ENCODE data around the gene LAMB4. TPM values are rescaled to one million over a fixed set of nuclear protein-coding genes. Genes with fewer than 3 reads are reported as not detected.
"Not testable (repeated sequence)": the region's sequence is repeated elsewhere in the genome, so short reads cannot be mapped to it uniquely, and the experiment has no call there.

LAMB4 gene
- total RNA-seq, 1 donor from 2014 or later, result 0.10 TPM

DNA sequence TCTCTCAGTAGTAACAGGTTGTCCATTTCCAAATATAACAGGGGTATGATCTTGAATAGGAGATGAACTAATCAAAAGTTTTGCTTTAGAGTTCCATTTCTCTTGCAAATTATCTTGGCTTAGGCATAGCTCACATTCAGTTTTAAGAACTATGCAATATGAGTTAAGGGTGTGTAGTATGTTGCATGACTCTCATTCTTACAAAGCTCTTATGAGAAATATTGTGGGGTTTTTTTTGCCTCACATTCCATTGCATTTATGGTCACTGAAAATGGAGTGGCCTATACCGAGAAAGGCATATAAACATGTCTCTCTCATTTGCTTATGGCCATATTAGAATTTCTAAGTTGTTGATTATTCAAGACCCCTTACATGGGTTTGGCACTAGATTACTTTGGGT is 78.7 kb downstream of the LAMB4 start:
- no peak for DNase-seq (ENCODE audit: low spot score)

DNA sequence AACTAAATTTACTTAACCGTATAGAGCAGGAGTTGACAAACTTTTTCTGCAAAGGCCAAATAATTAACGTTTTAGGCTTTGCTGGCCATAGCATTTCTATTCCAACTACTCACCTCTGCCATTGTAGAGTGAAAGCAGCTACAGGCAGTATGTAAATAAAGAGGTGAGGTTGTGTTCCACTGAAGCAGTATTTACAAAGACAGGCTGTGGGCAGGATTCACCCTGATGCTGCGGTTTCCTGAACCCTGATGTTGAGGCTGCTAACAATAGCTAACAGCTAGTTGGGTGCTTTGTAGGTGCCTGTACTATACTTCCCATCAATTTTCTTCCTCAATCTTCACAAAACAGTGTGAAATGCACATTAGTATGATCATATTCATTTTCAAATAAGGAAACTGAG is 80.2 kb downstream of the LAMB4 start:
- DNase-seq (ENCODE audit: low spot score), result no peak

DNA sequence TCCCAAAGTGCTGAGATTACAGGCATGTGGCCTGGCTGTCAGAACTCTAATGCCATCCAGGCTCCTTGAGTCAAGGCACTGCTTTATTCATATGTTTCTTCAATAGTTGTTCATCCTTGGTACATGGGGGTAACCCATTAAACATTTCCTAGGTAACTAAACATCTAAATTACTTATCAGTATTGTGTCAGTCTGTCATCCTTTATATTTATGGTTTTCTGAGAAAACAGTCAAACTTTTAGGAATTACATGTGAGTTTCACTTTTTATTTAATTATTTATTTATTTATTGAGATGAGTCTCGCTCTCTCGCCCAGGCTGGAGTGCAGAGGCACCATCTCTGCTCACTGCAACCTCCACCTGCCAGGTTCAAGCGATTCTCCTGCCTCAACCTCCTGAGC is 81.7 kb downstream of the LAMB4 start:
- no peak for DNase-seq (ENCODE audit: low spot score)

DNA sequence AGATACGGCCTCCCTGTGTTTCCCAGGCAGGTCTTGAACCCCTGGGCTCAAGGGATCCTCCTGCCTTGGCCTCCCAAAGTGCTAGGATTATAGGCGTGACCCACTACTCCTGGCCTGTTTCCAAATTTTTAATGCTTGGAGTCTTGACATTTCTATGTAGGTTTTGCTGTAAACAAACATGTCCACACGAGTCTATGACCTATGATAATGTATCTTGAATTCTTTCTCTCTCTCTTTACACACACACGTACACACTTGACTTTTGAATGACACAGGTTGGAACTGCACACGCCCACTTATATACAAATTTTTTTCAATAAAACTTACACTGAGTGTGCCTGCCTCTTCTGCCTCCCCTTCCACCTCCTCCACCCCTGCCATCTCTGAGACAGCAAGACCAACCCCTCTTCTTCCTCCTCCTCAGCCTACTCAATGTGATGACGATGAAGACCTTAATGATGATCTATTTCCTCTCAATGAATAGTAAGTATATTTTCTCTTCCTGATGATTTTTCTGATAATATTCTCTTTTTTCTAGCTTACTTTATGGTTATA is 83.1 kb downstream of the LAMB4 start:
- no peak for DNase-seq (ENCODE audit: low spot score)

DNA sequence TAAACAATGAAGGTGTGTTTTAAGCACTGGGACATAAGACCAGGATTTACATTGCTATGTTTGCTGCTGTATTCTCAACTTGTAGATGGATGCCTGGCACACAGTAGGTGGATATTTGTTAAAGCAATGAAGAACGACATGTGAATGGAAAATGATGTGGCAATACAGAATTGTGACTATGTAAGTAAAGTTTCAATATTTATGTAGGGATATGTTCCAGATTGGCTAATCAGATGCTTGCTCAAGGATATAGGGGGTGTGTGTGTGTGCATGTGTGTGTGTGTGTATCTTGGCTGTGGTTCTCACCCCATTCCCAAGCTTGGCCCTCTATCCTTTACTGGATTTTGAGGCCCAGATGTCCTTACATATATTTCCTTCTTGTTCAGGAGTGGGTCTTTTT is 84.5 kb downstream of the LAMB4 start:
- DNase-seq (ENCODE audit: low spot score), result no peak

DNA sequence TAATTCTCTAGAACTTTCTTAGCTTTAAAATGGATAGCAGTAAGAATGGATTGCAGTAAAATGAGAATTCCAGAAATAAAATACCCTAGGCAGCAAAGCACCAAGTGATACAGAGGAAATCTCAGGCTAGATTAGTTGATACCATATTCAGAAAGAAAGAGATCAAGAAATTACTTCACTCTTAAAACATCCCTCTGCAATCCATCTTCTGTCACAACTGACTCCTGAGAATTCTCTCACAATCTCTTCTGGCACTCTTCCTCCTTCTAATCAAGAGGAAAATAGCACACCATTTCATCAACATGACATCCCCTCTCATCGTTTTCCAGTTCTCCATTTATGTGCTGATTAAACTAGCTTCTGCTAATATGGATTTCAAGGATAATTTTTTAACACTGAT is 85.0 kb downstream of the LAMB4 start:
- DNase-seq (ENCODE audit: low spot score), result no peak

DNA sequence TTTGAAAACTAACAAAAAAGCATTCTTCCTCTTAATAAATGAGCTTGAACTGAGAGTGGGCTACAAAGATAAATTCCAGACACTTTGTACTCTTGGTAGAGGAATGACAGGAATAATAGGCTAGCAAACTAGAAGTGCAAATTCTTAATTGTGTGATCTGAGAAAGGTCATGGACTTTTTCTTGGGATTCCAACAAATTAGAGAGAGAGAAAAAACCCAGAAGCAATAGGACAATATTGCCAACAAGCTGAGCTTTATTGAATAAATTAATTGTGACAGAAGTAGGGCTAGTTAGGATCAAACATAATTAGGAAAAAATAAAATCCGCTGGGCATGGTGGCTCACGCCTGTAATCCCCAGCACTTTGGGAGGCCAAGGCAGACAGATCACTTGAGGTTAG is 85.8 kb downstream of the LAMB4 start:
- no peak for DNase-seq (ENCODE audit: low spot score)

DNA sequence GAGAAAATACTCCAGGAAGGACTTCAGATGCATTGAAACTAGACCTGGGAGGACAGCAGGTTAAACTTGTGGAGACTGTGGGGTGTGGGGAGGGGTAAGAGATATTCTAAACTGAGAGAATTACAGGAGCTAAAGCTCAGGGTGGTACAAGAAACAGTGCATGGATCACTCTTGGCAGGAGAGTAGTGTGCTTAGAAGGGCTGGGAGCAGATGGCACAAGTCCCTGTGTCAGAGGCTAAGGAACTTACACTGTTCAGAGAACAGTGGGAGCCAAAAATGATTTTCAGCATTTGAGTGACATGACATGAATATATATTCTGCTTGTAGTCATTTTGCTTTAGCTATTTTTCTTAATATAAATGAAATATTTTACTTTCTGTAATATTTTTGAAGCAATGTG is 91.2 kb downstream of the LAMB4 start:
- no peak for DNase-seq (ENCODE audit: low spot score)

DNA sequence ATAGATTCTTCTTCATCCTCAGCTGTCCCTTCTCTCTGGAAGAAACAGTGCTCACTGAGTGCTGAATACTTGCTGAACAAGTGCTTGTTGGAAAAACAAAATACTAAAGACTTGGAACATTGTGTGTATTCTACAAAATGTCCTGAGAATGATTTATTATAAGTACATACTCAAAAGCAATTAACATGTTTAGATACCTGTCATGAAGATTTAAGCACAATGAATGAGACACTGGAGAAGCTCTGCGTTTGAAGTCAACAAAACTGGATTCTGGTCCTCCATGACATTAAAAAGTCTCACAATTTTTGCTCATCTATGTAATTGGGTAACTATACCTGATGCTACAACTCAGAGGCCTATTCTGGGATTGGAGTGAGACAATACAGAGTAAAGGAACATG is 92.4 kb downstream of the LAMB4 start:
- DNase-seq (ENCODE audit: low spot score), result no peak

DNA sequence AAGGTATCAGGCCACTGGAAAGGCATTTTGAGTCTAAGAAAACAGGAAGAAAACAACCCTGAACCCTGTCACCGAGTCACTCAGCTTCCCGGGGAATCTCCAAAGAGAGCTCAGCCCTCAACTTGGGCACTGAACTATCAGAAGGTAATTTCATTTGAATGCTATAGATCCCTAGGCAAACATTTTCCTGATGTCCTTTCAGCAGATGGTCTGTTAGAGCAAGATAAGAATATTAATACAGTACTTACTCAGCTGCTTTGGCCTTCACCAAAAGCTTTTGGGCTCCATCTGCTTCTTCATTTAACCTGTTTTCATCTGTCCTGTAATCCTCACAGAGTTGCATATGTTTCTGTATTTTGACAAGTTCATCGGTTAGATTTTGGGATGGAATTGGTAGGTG is 93.0 kb downstream of the LAMB4 start:
- no peak for DNase-seq (ENCODE audit: low spot score)

DNA sequence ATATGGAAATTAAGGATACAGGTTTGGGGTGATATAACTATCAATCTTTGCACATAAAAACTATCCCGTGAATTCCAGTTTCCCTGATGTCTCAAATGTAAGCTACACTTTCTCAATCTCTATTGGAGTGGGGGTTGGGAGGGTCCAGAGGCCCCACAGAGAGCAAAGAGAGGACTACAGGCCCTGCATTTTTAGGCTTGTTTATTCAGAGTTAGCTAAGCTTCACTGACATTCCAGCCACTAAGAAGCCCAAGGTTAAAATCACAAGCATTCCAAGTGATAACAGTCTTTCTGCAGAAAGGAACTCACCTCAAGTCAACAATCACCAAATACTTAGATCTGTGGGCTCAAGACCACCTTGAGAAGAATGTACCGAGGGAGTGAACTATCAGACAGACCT is 95.6 kb downstream of the LAMB4 start:
- no peak for DNase-seq (ENCODE audit: low spot score)

DNA sequence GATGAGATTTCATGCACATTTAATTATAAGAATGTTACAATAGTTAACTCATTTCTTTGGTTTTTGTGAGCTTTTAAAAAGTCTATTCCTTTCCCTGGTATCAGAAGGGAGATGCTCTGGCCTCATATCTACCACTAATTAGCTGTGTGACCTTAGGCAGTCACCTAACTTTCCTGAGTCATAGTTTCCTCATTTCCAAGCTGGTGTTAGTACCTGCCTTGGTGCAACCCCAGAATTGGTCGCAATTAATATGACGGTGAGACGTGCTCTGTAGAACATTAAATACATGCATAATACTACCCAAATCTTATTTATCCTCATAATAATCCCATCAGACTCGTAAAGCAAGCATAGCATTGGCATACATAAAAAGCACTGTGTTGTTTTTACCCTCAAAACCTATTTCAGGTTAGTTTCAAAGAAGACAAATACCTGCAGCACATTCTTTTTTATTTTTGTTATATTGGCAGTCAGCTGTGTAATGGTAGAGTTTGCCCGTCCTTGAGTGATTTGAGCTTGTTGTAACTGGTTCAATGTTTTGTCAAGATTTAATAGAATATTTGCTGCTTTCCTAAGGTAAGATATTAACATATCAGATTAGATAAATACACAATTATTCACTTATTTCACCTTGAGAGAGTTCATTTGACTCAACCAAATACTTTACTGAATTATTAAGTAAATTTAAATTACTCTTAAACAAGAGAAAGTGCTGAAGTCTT is 96.2 kb downstream of the LAMB4 start:
- DNase-seq (ENCODE audit: low spot score), result no peak

DNA sequence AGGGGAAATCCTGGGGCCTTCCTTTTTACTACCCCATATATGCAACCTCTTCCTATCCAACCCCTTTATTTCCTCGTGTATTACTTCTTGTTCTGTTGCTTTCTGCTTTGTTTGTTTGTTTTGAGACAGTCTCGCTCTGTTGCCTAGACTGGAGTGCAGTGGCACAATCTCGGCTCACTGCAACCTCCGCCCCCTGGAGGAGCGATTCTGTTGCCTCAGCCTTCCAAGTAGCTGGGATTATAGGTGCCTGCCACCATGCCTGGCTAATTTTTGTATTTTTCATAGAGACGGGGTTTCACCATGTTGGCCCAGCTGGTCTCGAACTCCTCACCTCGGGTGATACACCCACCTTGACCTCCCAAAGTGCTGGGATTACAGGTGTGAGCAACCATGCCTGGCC is 96.9 kb downstream of the LAMB4 start:
- DNase-seq (ENCODE audit: low spot score), result not testable (repeated sequence)

DNA sequence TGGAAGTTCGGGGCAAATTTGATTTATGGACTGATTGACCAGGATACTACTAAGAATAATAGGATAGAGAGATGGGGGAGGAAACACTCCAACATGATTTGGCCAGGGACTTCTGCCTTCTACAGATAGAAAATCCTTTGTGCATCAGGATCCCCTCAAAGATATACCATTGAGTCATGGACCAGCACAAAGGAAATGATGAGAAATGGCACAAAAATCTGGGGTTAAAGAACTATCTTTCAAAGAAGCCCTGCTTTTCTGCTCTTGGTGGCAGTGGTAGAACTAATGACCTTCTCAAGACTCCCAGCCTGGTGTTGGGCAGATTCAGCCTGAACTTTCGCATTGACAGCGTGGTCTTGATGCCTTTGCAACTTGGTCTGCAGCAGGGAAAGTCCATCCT is 99.6 kb downstream of the LAMB4 start:
- no peak for DNase-seq (ENCODE audit: low spot score)

DNA sequence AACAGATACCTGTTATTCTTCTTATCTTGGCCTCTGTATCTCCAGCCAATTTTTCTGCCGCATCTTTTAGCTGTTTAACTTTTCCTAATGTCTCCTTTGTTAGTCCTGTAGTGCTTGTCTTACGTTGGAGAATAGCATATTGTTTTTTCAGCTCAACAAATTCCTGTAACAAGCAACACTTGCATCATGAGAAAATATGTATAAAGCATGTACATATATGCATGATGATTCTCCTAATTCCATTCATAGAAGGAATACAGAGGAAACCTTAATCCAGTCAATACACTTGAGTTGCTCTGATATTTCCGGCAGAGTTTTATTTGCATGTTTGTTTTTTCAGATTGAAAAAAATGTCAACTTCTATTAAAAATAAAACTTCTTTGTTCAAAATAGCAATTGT is 101.1 kb downstream of the LAMB4 start:
- DNase-seq (ENCODE audit: low spot score), result no peak

DNA sequence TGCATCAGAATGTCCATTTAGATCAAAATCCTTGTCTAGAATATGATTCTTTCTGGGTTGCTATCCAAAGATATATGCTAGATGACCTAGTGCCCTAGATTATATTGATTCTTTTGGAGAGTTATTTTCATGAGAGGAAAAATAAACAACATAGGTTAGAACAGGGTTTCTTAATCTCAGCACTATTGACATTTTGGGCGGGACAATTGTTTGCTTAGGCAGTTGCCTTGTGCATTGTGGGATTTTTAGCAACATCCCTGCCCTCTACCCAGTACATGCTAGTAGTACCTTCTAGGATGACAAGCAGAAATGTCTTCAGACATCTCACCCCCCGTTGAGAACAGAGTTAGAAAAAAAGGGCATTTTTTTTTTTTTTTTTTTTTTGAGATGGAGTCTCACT is 102.0 kb downstream of the LAMB4 start:
- no peak for DNase-seq (ENCODE audit: low spot score)

DNA sequence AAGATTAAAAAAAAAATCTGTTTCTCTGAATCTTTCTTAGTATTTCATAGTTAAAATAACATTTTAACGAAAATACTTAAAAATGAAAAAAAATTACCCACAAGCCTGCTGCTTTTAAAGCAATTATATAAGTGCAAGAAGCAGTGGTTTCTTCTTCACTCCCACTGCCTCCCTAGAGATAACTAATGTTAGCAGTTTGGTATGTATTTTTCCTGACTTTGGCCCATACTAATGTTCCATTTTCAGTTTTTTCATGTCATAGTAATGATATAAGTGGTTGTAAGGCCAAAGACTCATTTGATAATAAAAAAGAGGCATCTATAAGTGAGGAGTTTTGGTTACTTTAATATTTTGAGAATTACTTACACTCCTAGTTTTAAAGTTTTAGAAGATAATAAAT is 102.9 kb downstream of the LAMB4 start:
- DNase-seq (ENCODE audit: low spot score), result no peak

DNA sequence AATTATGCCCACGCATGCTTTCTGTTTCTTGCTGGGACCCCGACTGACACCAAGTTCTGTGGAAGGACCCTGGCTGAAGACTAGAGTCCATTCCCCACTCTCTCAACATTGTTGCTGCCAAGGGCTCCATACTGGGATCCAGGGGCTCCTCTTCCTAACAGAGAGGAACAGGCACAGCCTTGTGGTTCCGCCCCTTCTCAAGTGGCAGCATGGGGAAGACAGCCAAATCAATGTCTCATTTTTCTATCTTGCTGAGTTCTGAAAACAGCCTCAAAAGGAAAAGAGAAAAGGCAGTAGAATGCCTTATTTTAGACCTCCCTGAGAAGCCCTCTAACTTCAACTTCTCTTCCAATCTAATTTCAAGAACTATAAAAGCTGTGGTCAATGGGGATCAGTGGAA is 103.5 kb downstream of the LAMB4 start:
- DNase-seq (ENCODE audit: low spot score), result no peak

DNA sequence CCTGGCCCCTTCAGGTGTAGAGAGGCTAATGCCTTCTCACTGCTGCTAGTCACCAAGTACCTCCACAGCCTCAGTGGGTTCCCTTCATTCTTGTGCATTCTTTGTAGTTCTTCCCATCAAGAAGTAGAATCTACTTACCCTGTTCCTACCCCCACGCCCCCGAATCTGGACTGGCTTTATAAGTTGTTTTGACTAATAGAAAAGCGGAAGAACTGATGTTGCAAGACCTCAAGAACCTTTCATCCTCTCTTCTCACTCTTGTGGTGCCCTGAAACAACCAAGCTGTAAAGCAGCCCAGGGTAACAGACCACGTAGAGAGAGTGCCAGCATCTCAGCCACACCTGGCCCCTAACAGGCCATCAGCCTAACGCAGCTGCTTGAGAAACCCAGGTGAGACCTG is 104.0 kb downstream of the LAMB4 start:
- no peak for DNase-seq (ENCODE audit: low spot score)

DNA sequence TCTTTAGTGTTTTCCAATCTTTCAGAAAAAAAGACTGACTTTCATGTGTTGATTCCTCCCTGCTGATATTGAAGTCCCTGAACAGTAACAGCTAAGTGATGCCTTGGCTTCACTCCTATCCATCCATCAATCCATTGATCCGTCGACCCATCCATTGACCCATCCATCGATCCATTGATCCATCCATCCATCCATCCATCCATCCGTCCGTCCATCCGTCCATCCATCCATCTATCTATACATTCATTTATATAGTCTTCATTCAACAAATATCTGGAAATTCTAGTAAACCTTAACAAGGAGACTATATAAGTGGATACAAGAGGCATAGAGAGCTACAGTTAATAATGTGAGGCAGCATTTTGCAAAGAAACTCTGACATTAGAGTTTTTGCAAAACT is 105.6 kb downstream of the LAMB4 start:
- no peak for DNase-seq (ENCODE audit: low spot score)

DNA sequence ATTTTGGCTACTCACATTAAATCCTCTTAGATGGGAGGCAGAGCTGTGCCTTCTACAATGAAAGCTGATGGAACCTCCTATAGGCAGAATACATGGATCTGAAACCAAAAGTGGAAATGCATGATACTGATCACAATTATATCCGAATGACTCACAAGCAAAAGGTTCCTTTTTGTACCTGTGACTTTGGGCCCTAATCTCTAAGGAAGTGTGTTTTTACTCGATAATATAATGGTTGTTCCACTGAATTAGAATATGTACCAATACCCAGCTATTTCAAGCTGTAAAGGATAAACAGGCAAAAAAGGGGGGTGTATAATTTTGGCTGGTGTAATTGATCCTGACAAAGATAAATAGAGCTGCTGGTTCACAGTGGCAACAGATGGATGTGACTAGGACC is 109.6 kb downstream of the LAMB4 start:
- no peak for DNase-seq (ENCODE audit: low spot score)

DNA sequence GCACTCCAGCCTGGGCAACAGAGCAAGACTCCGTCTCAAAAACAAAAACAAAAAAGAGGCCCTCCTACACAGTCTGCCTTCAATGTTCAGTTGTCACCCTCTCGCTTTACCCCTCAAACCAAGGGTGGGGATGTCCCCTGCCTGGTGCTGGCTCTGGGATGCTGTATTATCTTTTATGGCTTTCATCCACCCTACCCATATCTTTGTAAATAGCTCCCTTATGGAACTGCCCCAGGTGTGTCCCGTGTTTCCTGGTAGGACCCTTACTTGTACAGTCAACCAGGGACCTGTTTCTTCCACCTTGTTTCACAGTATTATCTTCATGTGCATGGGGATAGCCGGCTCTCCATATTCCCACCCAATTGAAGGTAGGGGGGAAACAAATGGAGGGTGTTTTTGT is 111.5 kb downstream of the LAMB4 start:
- no peak for DNase-seq (ENCODE audit: low spot score)

DNA sequence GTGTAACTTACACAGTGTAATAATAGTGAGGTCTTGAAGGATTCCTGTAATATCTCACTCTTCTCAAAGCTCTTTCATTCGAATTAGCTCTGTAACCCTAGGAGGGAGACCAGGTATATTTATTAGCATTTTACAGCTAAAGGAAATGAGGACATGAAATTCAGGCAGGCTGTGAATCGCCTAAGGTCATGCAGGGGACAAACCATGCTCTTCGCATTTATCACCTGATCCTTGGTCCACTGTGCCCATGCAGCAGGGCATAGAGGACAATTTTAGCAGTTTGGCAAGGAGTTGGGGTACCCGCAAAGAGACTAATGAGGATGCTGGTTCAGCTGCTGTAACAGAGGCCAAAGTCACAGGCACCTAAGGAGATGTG is 112.4 kb downstream of the LAMB4 start:
- DNase-seq (ENCODE audit: low spot score), result no peak

Measured in mesenteric fat pad (tissue), 1 donor.